Aorta (tissue), 5 donors: Measurements from ENCODE around the gene NUP210. TPM values are rescaled to one million over a fixed set of nuclear protein-coding genes. Genes with fewer than 3 reads are reported as not detected.

Source experiments
- ATAC-seq: fragments of 200-7000 bp; cut with Tn5 transposase; one replicate; pipeline ENCODE4 v1.9.1; 2022; ENCODE audit warnings: moderate library complexity; ENCODE audit not compliant: low FRiP score
- DNase-seq, 2 donors: peaks; one replicate each; pipeline ENCODE4 v3.0.0-alpha.2; 2020
- H3K27ac ChIP-seq, 2 donors: one replicate each; pipeline ENCODE4 v1.5.1; 2013; ENCODE audit warnings: low read length in 2 of 2, mild to moderate bottlenecking in 2 of 2, moderate library complexity in 2 of 2, control low read depth in 1 of 2, inconsistent platforms in 1 of 2, low read depth in 1 of 2
- H3K27me3 ChIP-seq, 2 donors: one replicate each; pipeline ENCODE4 v1.6.1; 2013; ENCODE audit warnings: control low read depth in 1 of 2, low read length in 1 of 2, mild to moderate bottlenecking in 1 of 2, moderate library complexity in 1 of 2; ENCODE audit not compliant: insufficient read depth in 2 of 2, control insufficient read depth in 1 of 2
- H3K36me3 ChIP-seq, 2 donors: one replicate each; pipeline ENCODE4 v1.6.1; 2013; ENCODE audit warnings: control low read depth in 1 of 2, low read length in 1 of 2, mild to moderate bottlenecking in 1 of 2; ENCODE audit not compliant: insufficient read depth in 2 of 2, control insufficient read depth in 1 of 2
- H3K4me1 ChIP-seq, 2 donors: one replicate each; pipeline ENCODE4 v1.6.1; 2013; ENCODE audit warnings: low read length in 2 of 2, control low read depth in 1 of 2, mild to moderate bottlenecking in 1 of 2, moderate library complexity in 1 of 2; ENCODE audit not compliant: insufficient read depth in 2 of 2, control insufficient read depth in 1 of 2
- H3K4me3 ChIP-seq, 2 donors: one replicate each; pipeline ENCODE4 v1.5.1; 2013; ENCODE audit warnings: low read length in 2 of 2, control low read depth in 1 of 2, mild to moderate bottlenecking in 1 of 2
- H3K9me3 ChIP-seq: one replicate; pipeline ENCODE4 v1.6.1; 2013; ENCODE audit warnings: mild to moderate bottlenecking, low read length; ENCODE audit not compliant: control insufficient read depth
- WGBS, 2 donors: extraction: QIAGEN DNeasy Blood & Tissue Kit; methylation state at CpG; one replicate each; pipeline ENCODE4 v1.1.7; 2013; 5-methylcytosine and 5-hydroxymethylcytosine counted together
- intact Hi-C, 2 donors: fragments of 100-400 bp; cut with DNase I; formaldehyde crosslinking; loops; one replicate each; pipeline versions ENCODE4 v1.14.2 to v1.15.0; 2022
- long read RNA-seq, 2 donors: library from polyadenylated mRNA; unstranded; transcript quantifications; one replicate each; pipeline ENCODE4 v2.0.0, GENCODE V29; 2020 to 2021
- polyA plus RNA-seq, 2 donors: library from polyadenylated mRNA; stranded (reverse); fragments of 200-250 nt; gene quantifications; one replicate each; pipeline ENCODE4 v1.2.3, GENCODE V29; 2013
- total RNA-seq, 2 donors: library from RNA; stranded (reverse); fragmentation: NEBNext Ultra II Directional; extraction: Animal tissue kit (Norgen Biotek cat#: 25700); gene quantifications; one replicate each; pipeline ENCODE4 v1.2.1, GENCODE V29; 2021
- donor health status: healthy with polysubstance abuse.
- donor health status: Bipolar disorder and iron deficiency.
- donor health status: DM: no; HTN: no; CAD: no.
- donor health status: DM: no; HTN: no; CAD: no.
- donor health status: DM: yes; HTN: yes; CAD: no.

NUP210 gene
- 1 to 10 TPM; 2.8 to 4.8 TPM for total RNA-seq
- polyA plus RNA-seq: under 1 TPM; 0.49 to 0.63 TPM
- long read RNA-seq, donor 1, partial matches to known transcripts: 4 of 6 reads
- long read RNA-seq, donor 1, other reads (novel, unspliced or antisense): 1 of 6 reads
- long read RNA-seq, donor 2, partial matches to known transcripts: 2 of 4 reads
- long read RNA-seq, donor 2, other reads (novel, unspliced or antisense): 2 of 4 reads

GRCh38 chr3:13420045-13420830 is at the start of gene NUP210:
TSS of gene NUP210 (minus strand) at chr3:13420322. CDS start at chr3:13420226, 96 bp downstream.
- H3K9me3 ChIP-seq: no peaks in the 10 kb centered on the region
- no peaks in the 10 kb centered on the region for H3K36me3 ChIP-seq
- no peaks in the 10 kb centered on the region for H3K4me1 ChIP-seq
- peak within 1 kb of the TSS; percentile 38 to 58 for H3K4me3 ChIP-seq
- DNase-seq (no peak), ATAC-seq (no peak)
- H3K27me3 ChIP-seq: no peaks in the 10 kb centered on the region
- intact Hi-C loops: no loop called here
- 4 to 6% methylated on average over 59 to 90 of the region's 90 CpGs for WGBS, 2 donors
- no peak within 1 kb of the TSS for H3K27ac ChIP-seq

GRCh38 chr3:13466781-13467180 is 46.7 kb upstream of the NUP210 start:
- no peak for DNase-seq
- Histone ChIP-seq H3K27ac (no peak overlapping the region), H3K27me3 (no peaks in the 10 kb centered on the region), H3K36me3 (no peaks in the 10 kb centered on the region), H3K9me3 (no peaks in the 10 kb centered on the region), H3K4me1 (no peaks in the 10 kb centered on the region), H3K4me3 (no peak overlapping the region)
- 88 to 97% methylated on average over 4 of the region's 4 CpGs for WGBS, 2 donors
- no peak for ATAC-seq
- intact Hi-C loops: no loop called here

GRCh38 chr3:13465236-13465873 is 45.2 kb upstream of the NUP210 start:
- Histone ChIP-seq H3K4me3 (no peak overlapping the region), H3K27ac (no peak overlapping the region), H3K9me3 (no peaks in the 10 kb centered on the region), H3K27me3 (no peaks in the 10 kb centered on the region), H3K36me3 (no peaks in the 10 kb centered on the region), H3K4me1 (no peaks in the 10 kb centered on the region)
- intact Hi-C loops: no loop called here
- ATAC-seq (no peak), DNase-seq (no peak)
- 65 to 68% methylated on average over 4 of the region's 4 CpGs for WGBS, 2 donors

GRCh38 chr3:13463618-13464400 is 43.7 kb upstream of the NUP210 start:
- ATAC-seq (no peak), DNase-seq (no peak)
- H3K27me3 ChIP-seq: no peaks in the 10 kb centered on the region
- H3K36me3 ChIP-seq: no peaks in the 10 kb centered on the region
- intact Hi-C loops: no loop called here
- no peaks in the 10 kb centered on the region for H3K4me1 ChIP-seq
- WGBS, 2 donors: 60 to 70% methylated on average over 11 of the region's 11 CpGs
- no peak overlapping the region for H3K27ac ChIP-seq
- no peaks in the 10 kb centered on the region for H3K9me3 ChIP-seq
- no peak overlapping the region for H3K4me3 ChIP-seq

GRCh38 chr3:13462822-13463221 is 42.7 kb upstream of the NUP210 start:
- Histone ChIP-seq H3K27ac (no peak overlapping the region), H3K36me3 (no peaks in the 10 kb centered on the region), H3K27me3 (no peaks in the 10 kb centered on the region), H3K9me3 (no peaks in the 10 kb centered on the region), H3K4me1 (no peaks in the 10 kb centered on the region), H3K4me3 (no peak overlapping the region)
- intact Hi-C loops: no loop called here
- ATAC-seq: no peak
- no peak for DNase-seq
- WGBS, 2 donors: 35 to 67% methylated on average over 5 of the region's 5 CpGs

- WGBS, 2 donors: 74 to 90% methylated on average over 8 of the region's 8 CpGs
- no peak for DNase-seq
- Histone ChIP-seq H3K4me3 (no peak overlapping the region), H3K4me1 (no peaks in the 10 kb centered on the region), H3K36me3 (no peaks in the 10 kb centered on the region), H3K27ac (no peak overlapping the region), H3K27me3 (no peaks in the 10 kb centered on the region), H3K9me3 (no peaks in the 10 kb centered on the region)
- intact Hi-C loops: no loop called here
- ATAC-seq: no peak
Observed at GRCh38 chr3:13462125-13462629, 42.1 kb upstream of the NUP210 start.

- intact Hi-C loops: no loop called here
- peak; percentile 59 to 81 for DNase-seq
- WGBS, 2 donors: 34% methylated on average over 14 of the region's 14 CpGs
Observed at GRCh38 chr3:13461169-13462124, 41.3 kb upstream of the NUP210 start.

More at GRCh38 chr3:13461169-13462124, 41.3 kb upstream of the NUP210 start:
- Histone ChIP-seq H3K36me3 (no peaks in the 10 kb centered on the region), H3K27me3 (no peaks in the 10 kb centered on the region), H3K4me1 (no peaks in the 10 kb centered on the region), H3K27ac (no peak overlapping the region), H3K9me3 (no peaks in the 10 kb centered on the region), H3K4me3 (no peak overlapping the region)
- ATAC-seq: no peak
